ENCODE data around the gene TSPOAP1.

The TSPOAP1 gene

GRCh38 chr17:58276423-58276822, 52.2 kb downstream of the TSPOAP1 start:
- no peak for DNase-seq

GRCh38 chr17:58275417-58275816, 53.2 kb downstream of the TSPOAP1 start:
- DNase-seq: no peak

GRCh38 chr17:58273453-58274104, 55.0 kb downstream of the TSPOAP1 start:
- DNase-seq: no peak

- DNase-seq: no peak
Observed at GRCh38 chr17:58272367-58273280, 56.0 kb downstream of the TSPOAP1 start.

- no peak for DNase-seq
Observed at GRCh38 chr17:58271216-58271931, 57.2 kb downstream of the TSPOAP1 start.

GRCh38 chr17:58270476-58271215, 57.9 kb downstream of the TSPOAP1 start:
- DNase-seq: no peak

GRCh38 chr17:58269557-58270291, 58.9 kb downstream of the TSPOAP1 start:
- DNase-seq: no peak

- DNase-seq: no peak
Observed at GRCh38 chr17:58268774-58269556, 59.6 kb downstream of the TSPOAP1 start.

GRCh38 chr17:58268326-58268725, 60.3 kb downstream of the TSPOAP1 start:
- no peak for DNase-seq

GRCh38 chr17:58267347-58268324, 61.0 kb downstream of the TSPOAP1 start:
- no peak for DNase-seq

- no peak for DNase-seq
Observed at GRCh38 chr17:58265902-58266875, 62.4 kb downstream of the TSPOAP1 start.

- DNase-seq: no peak
Observed at GRCh38 chr17:58265271-58265670, 63.3 kb downstream of the TSPOAP1 start.

- no peak for DNase-seq
Observed at GRCh38 chr17:58264407-58265103, 64.0 kb downstream of the TSPOAP1 start.

GRCh38 chr17:58263773-58264172, 64.8 kb downstream of the TSPOAP1 start:
- no peak for DNase-seq

- DNase-seq: no peak
Observed at GRCh38 chr17:58262149-58262548, 66.4 kb downstream of the TSPOAP1 start.

GRCh38 chr17:58254803-58255202, 73.8 kb downstream of the TSPOAP1 start:
- DNase-seq: no peak

- no peak for DNase-seq
Observed at GRCh38 chr17:58253082-58253481, 75.5 kb downstream of the TSPOAP1 start.

GRCh38 chr17:58252141-58252540, 76.5 kb downstream of the TSPOAP1 start:
- no peak for DNase-seq

All from eye (tissue), 1 donor.